Heart right ventricle (tissue), 16 donors: ENCODE data around the gene NEBL. TPM values are rescaled to one million over a fixed set of nuclear protein-coding genes. Genes with fewer than 3 reads are reported as not detected.

Experiments
- ATAC-seq, 8 donors: fragments of 200-7000 bp; cut with Tn5 transposase; one replicate each; pipeline ENCODE4 v1.9.1; 2020; ENCODE audit warnings: mild to moderate bottlenecking in 8 of 8, moderate library complexity in 8 of 8, moderate number of reproducible peaks in 1 of 8
- DNase-seq, 2 donors: peaks; one replicate each; pipeline ENCODE4 v3.0.0-alpha.2; 2020
- H3K27ac ChIP-seq, 10 donors: fragments of 200-600 bp; sonication (generic) in 2 of 10; one replicate each; pipeline versions ENCODE4 v1.5.0 to v1.8.0; 2020 to 2022; ENCODE audit warnings: mild to moderate bottlenecking in 3 of 10
- H3K27me3 ChIP-seq, 7 donors: fragments of 200-600 bp; one replicate each; pipeline ENCODE4 v1.8.0; 2021 to 2022; ENCODE audit warnings: mild to moderate bottlenecking in 2 of 7
- H3K36me3 ChIP-seq, 9 donors: fragments of 200-600 bp; sonication (generic) in 1 of 9; one replicate each; pipeline versions ENCODE4 v1.5.0 to v1.8.0; 2020 to 2022; ENCODE audit warnings: mild to moderate bottlenecking in 2 of 9
- H3K4me1 ChIP-seq, 9 donors: fragments of 200-600 bp; sonication (generic) in 1 of 9; one replicate each; pipeline versions ENCODE4 v1.5.0 to v1.8.0; 2020 to 2022; ENCODE audit warnings: mild to moderate bottlenecking in 4 of 9
- H3K4me3 ChIP-seq, 10 donors: fragments of 200-600 bp; sonication (generic) in 2 of 10; one replicate each; pipeline versions ENCODE4 v1.5.0 to v1.8.0; 2020 to 2022; ENCODE audit warnings: mild to moderate bottlenecking in 7 of 10, moderate library complexity in 2 of 10
- H3K9me3 ChIP-seq, 11 donors: fragments of 200-600 bp in 10 of 11; sonication (generic) in 2 of 11; one replicate each; pipeline versions ENCODE4 v1.5.0 to v1.8.0; 2013 to 2022; ENCODE audit warnings: mild to moderate bottlenecking in 2 of 11, control low read depth in 1 of 11, moderate library complexity in 1 of 11
- WGBS, 2 donors: extraction: QIAGEN DNeasy Blood & Tissue Kit; methylation state at CpG; one replicate each; pipeline ENCODE4 v1.1.7; 2013; ENCODE audit warnings: inconsistent platforms in 1 of 2; 5-methylcytosine and 5-hydroxymethylcytosine counted together
- intact Hi-C, 10 donors: fragments of 100-400 bp; cut with DNase I; formaldehyde crosslinking; loops; one replicate each; pipeline versions ENCODE4 v1.11.1 to v1.14.2; 2022
- polyA plus RNA-seq, 2 donors: library from polyadenylated mRNA; stranded (reverse); fragments of 200-250 nt; gene quantifications; one replicate each; pipeline ENCODE4 v1.2.3, GENCODE V29; 2013
- total RNA-seq, 10 donors: library from RNA; stranded (reverse); fragmentation: NEBNext Ultra II Directional in 3 of 10; extraction: Animal tissue kit (Norgen Biotek cat#: 25700) in 3 of 10; gene quantifications; one replicate each; pipeline versions ENCODE4 v1.2.1 to v1.2.4, GENCODE V29; 2021 to 2023
- TF ChIP-seq, protein P1 (sequence below), 9 donors: fragments of 200-600 bp; sonication (generic) in 2 of 9; IDR thresholded peaks; one replicate each; pipeline versions ENCODE4 v1.5.0 to v1.8.0; 2021 to 2022; ENCODE audit warnings: antibody characterized with exemption in 9 of 9, mild to moderate bottlenecking in 5 of 9, moderate library complexity in 1 of 9
- donor health status: Arrhythmogenic right ventricular cardiomyopathy.
- donor health status: ischemic (EF 13 %, LVEDD 7.1; RV severe dilation, severe dysfunction).
- donor health status: healthy with polysubstance abuse.
- donor health status: DM: no; HTN: yes; CAD: no.
- donor health status: DM: no; HTN: no; CAD: no.
- donor health status: ischemic (EF 25% LVEDD 6.9; RV normal size, moderate dysfunction).
- donor health status: ischemic (EF 25% LVEDD 5.7; RV mildly dilated, moderate dysfunction).
- donor health status: healthy.
- donor health status: DM: yes; HTN: yes; CAD: no.
- donor health status: Ischemic cardiomyopathy.
- donor health status: ischemic (EF 35%, LVEDD 5.7; RV mildly dilated, moderate dysfunction).
- donor health status: nonischemic (EF 11% LVEDD 7.7; RV severe dilation, severe dysfunction).
- donor health status: DM: yes; HTN: yes; CAD: no.
- donor health status: PGD.
- donor health status: ischemic (EF 29% LVEDD 5.4; RV normal size, mild dysfunction).
- donor health status: nonischemic (EF 23%, LVEDD 6.1; RV moderate dilation, normal function).

NEBL gene
- total and polyA plus RNA-seq, 12 donors, result 113 to 899 (median 722) TPM

DNA sequence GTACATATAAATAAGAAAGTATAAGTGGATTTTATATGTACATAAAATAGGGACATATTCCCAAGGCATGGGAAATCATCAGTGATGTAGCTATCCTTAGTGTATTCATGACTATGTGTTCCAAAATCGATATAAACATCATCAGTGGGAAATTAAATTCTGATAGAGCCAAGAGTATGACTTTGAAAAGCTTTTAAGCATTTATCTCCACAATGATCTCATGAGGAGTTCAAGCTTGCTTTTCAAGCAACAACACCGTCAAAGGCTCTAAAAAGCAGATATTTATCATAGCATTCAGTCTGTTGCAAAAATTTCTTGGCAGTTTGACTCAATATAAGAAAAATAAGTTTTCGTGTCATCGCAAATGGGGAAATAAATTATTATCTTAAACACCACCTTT is 14.5 kb upstream of the NEBL start:
- ATAC-seq (no peak), DNase-seq (no peak)
- Histone ChIP-seq H3K9me3 (no peaks in the 10 kb centered on the region), H3K4me1 (no peaks in the 10 kb centered on the region), H3K4me3 (no peak overlapping the region), H3K36me3 (no peaks in the 10 kb centered on the region), H3K27ac (no peak overlapping the region), H3K27me3 (no peaks in the 10 kb centered on the region)
- 86 to 89% methylated on average over 4 of the region's 4 CpGs for WGBS, 2 donors
- TF ChIP-seq, protein P1, sequence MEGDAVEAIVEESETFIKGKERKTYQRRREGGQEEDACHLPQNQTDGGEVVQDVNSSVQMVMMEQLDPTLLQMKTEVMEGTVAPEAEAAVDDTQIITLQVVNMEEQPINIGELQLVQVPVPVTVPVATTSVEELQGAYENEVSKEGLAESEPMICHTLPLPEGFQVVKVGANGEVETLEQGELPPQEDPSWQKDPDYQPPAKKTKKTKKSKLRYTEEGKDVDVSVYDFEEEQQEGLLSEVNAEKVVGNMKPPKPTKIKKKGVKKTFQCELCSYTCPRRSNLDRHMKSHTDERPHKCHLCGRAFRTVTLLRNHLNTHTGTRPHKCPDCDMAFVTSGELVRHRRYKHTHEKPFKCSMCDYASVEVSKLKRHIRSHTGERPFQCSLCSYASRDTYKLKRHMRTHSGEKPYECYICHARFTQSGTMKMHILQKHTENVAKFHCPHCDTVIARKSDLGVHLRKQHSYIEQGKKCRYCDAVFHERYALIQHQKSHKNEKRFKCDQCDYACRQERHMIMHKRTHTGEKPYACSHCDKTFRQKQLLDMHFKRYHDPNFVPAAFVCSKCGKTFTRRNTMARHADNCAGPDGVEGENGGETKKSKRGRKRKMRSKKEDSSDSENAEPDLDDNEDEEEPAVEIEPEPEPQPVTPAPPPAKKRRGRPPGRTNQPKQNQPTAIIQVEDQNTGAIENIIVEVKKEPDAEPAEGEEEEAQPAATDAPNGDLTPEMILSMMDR (IDR thresholded peaks at IDR 0.05), result no peak
- intact Hi-C loops, result no loop called here

DNA sequence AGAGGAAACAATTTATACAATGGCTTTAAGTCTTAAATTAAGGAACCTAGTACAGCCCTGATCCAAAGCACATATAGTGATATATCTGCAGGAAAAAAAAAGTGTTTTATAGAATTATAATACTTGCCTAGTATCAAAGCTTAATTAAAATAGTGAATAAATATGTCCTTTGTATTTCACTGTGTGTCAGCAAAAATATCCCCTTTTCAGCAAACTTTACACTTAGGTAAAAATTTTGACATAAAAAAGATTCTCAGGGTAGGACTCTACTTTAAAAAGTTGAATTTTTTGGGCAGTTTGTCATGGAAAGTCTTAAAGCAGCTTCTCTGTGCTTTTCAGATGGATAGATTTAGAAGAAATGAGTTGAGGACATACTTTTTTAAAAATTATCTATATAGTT is 12.7 kb upstream of the NEBL start:
- Histone ChIP-seq H3K4me3 (no peak overlapping the region), H3K27me3 (no peaks in the 10 kb centered on the region), H3K27ac (no peak overlapping the region), H3K36me3 (no peaks in the 10 kb centered on the region), H3K9me3 (no peaks in the 10 kb centered on the region), H3K4me1 (no peaks in the 10 kb centered on the region)
- no peak for ATAC-seq
- DNase-seq, result no peak
- intact Hi-C loops, result loop anchor here in 2 of 10 donors (10.0 kb wide), 2 partner anchors 95 to 145 kb away; no protein-coding TSS in a partner anchor
- TF ChIP-seq, protein P1 (IDR thresholded peaks at IDR 0.05), result no peak

DNA sequence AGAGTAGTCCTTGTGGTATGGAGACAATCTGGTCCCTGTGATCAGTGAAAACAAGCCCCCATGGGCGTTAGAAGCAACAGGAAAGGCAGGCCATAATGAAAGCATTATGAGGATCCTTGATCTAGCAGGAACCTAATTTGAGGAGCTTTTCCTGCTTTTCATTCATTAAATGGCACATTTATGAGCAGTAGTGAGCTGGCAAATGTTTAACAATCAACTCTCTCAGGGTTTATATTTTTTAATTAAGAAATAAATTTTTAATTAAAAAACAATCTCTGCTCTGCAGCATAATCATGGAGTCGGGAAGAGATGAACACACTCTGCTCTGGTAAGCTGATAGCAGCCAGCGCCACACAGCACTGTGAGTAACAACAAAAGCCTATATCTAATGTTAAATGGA is 11.3 kb upstream of the NEBL start:
- no peak overlapping the region for H3K4me3 ChIP-seq
- intact Hi-C loops, result loop anchor here in 2 of 10 donors (10.0 kb wide), 2 partner anchors 96 to 146 kb away; no protein-coding TSS in a partner anchor
- WGBS, 2 donors, result 78 to 79% methylated on average over 3 of the region's 3 CpGs
- ATAC-seq (no peak), DNase-seq (no peak)
- H3K9me3 ChIP-seq, result no peaks in the 10 kb centered on the region
- H3K36me3 ChIP-seq, result no peaks in the 10 kb centered on the region
- no peaks in the 10 kb centered on the region for H3K27me3 ChIP-seq
- TF ChIP-seq, protein P1 (IDR thresholded peaks at IDR 0.05), result no peak
- peaks cover 0 to 9% (median 0%) of the 10 kb centered on the region in 9 donors for H3K4me1 ChIP-seq
- H3K27ac ChIP-seq, result no peak overlapping the region

DNA sequence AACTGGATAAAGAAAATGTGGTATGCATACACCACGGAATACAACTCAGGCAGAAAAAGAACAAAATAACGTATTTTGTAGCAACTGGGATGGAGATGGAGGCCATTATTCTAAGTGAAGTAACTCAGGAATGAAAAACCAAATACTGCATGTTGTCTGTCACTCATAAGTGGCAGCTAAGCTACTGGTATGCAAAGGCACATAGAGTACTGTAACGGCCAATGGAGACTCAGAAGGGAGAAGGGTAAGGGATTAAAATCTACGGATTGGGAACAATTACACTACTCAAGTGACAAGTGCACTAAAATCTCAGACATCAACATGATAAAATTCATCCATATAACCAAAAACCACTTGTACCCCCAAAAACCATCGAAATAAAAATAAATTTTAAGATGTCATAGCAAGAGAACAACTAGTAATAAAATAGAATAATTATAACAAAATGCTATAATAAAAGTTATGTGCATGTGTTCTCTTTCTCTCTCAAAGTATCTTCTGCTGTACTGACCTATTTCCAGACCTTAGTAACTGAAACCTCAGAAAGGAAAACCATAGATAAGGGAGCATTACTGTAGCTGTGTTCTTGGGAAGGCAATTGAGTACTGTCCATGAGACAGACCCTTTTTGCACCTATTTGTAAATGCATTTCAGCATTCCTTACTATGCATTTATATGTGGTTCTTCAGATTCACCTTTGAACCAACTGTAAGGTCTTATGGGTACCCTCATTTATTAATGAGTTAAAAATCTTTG is 6.7 kb upstream of the NEBL start:
- no peaks in the 10 kb centered on the region for H3K27me3 ChIP-seq
- H3K27ac ChIP-seq, result no peak overlapping the region
- DNase-seq, result no peak
- 74 to 77% methylated on average over 5 of the region's 5 CpGs for WGBS, 2 donors
- ATAC-seq, result peak in 3 of 8 donors; percentile 41 to 58 (median 51)
- H3K4me3 ChIP-seq, result no peak overlapping the region
- H3K36me3 ChIP-seq, result no peaks in the 10 kb centered on the region
- intact Hi-C loops, result loop anchor here in 2 of 10 donors (10.0 kb wide), 2 partner anchors 101 to 151 kb away; no protein-coding TSS in a partner anchor
- TF ChIP-seq, protein P1 (IDR thresholded peaks at IDR 0.05), result no peak
- peaks cover 0 to 10% (median 0%) of the 10 kb centered on the region in 9 donors for H3K4me1 ChIP-seq
- H3K9me3 ChIP-seq, result no peaks in the 10 kb centered on the region
